GM21360 (cell line): Measurements from ENCODE around the gene PLD5.

ENCODE experiments used
- ATAC-seq: cut with Tn5 transposase; IDR thresholded peaks from one replicate; pipeline ENCODE4 v1.9.1; 2021; ENCODE audit warnings: mild to moderate bottlenecking, moderate library complexity; ENCODE audit not compliant: unreplicated experiment

PLD5 gene

DNA sequence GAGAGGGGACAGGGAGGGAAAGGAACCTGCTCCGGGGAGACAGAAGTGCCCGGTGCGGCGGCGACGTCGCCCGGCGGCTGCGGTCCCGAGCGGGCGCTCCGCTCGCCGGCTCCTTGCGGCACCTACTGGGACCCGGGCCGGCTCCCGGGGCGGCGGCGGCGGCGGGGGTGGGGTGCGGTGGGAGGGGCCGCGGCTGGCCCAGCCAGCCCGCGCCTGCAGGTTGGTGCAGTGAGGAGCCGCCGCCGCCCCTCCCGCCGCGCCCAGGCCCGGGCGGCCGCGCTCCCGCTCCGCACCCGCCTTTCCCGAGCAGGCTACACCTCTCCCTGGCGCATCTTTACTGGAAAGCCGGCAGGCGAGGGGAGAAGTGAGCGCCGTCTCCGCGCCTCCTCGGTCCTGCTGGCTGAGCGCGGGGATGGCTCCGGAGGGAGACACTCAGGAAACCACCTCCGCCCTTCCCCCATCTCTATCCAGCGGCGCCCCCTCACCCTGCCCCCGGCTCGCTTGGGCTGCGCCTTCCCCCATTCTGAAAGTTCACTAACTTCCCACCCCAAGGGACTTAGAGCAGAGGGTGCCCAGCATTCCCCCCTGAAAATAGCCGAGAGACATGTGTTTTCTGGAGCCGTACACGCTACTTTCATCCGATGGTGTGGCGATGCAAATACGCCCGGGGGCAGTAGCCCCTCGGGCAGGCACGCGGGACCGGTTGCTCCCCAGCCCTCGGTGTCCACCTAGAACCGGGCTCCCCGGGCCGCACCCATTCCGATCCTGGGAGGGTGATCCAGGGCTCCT is at the start of gene PLD5:
TSS of gene PLD5 (minus strand) at position 127 of the 789 bp plus-strand sequence.
- ATAC-seq = no peak

DNA sequence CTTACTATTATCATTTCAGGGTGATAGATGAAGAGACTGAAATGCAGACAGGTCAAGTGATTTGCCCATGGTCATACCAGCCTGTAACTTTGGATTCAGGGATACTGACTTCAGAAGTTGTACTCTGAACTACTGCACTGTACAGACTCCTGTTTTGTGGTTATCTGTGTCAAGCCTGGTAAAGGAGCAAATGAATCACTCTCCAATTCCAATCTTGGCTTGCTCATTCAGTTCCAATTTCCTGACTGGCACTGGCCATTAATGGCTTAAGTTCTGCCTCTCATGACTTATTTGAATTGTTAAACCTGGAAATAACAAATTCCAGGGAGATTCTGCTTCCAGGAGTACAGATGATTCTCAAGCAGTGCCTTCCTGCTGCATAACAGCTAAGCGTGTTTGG is 45.4 kb upstream of the PLD5 start:
- ATAC-seq = no peak

DNA sequence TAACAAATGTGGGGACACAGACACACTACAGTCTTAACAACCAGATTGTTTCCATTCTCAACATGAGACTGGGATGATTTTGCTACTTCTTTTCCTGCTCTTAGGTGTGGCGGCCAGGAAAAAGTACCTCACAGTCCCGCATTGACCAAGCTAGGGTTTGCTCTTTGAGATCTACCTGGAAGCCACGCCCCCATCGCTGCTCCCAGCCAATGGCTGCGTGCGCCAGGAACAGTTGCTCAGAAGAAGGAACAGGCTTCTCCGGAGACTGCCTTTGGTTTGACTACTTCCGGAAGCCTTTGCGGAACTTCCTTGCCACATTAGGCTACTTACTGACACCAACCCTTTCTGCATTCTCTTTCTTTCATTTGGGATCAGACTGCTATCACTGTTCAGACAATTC is 44.2 kb upstream of the PLD5 start:
- no peak for ATAC-seq

DNA sequence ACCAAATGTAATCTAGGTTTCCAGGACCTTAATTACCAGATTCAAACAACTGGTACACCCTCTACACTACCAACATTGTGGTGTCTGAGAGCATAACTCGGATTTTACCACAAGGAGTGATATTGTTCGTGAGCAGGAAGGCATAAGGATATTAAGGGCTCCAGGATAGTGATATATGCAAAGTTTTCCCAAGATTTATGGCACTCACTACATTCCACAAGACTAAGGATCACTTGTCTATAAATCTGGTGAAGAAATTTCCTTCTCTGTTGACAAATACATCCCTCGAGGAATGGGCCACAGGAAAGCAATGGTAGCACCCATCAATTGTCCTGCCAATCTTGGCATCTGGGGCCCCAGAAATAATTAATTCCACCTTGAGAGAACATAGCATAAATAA is 43.1 kb upstream of the PLD5 start:
- no peak for ATAC-seq

DNA sequence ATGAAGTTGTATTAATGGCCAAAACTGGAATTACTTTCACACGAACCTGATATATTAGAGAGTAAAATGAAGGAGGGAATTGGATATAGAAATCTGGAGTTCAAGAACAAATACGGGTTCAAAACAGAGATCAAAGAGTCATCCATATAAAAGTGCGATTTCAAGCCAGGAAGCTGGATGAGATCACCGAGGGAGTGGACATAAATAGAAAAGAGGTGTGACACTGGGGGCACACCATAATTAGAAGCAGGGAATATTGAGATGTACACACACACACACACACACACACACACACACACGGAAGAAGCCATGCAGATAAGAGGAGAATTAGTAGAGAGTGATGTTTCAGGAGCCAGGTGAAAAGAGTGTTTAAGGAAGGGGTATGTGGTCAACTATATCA is 32.3 kb upstream of the PLD5 start:
- no peak for ATAC-seq

DNA sequence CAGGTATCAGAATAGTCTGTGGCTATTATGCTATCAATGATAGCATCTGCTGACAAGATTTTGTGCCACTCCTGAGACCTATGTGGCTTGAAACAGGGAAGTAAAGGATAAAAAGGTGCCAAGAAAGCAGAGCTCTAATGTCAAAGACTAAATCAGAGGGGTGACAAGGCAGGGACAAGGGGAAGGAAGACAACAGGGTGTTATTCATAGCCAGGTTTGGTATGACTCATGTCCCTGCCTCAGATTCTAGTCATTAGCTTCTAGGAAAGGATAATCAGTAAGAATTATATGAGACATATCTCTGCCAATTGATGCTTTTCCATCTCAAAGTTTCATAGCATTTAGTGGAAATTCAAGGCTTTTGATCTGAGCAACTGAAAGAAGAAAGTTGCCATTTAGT is 31.8 kb upstream of the PLD5 start:
- ATAC-seq = no peak

DNA sequence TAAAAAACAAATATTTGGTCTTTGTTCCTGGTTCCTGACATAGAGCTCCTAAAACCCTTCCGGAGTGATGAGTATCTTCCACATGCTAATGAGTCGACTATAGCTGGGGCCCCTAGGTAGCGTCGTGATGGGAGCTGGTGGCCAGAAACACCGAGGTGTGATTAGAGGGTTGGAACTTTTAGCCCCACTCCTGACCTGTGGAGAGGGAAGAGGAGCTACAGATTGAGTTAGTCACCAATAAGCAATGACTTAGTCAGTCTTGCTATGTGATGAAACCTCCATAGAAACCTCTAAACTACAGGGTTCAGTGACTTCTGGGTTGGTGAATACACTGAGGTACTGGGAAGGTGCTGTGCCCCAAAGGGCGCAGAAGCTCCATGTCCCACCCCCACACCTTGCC is 30.1 kb upstream of the PLD5 start:
- ATAC-seq = no peak

DNA sequence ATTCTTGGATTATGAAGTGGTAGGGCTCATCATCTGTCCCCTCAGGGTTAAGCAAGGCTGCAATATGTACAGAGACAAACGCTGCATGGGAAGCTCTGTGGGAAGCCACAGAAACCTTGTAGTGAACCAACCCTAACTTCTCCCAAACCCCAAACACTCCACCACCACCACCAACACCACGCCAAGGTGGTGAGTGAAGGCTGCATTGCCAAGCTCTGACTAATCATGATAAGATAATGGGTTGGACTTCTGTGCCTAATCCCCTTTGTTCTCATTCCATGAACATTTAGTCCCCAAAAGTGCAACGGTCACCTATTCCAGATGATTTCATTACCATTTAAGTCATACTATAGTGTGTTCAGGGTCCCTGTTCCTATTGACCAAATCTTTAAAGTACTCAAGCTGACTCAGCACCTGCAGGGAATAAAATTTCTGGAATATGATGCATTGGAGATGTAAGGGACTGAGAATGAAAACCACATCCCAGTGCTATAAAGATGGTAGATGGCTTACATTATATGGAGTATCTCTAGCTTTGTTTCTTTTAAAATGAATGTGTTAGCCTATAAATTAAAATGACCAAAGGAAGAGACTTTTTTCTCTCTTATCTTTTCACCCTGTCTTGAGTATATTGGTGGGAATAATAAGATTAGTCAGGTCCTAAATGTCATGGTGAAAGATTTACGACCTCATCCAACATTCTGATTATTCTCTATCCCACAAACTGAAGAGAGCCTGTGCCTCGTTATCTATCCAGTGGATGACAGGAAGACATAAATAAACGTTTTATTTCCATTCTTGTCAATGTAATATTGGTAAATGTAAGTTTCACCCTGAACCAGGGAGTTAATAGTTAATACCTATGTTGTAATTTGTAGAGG is 22.6 kb upstream of the PLD5 start:
- no peak for ATAC-seq

DNA sequence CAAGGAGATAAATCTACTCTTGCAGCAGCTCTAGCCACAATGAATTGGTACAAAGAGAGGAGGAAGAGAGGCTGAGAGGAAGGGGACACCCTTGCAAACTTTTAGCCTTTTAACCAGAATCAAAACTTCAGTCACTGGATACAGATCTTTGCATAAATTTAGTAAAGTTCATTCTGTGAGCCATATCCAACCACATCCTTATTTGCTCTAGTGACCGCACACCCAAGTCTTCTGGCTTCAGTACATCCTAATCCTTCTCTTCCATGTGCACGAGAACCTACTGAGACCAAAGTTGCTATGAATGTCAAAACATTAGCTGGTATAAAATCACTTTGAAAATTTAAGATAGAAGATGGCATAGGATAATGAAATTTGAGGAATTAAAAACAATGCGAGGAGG is 21.9 kb upstream of the PLD5 start:
- no peak for ATAC-seq

DNA sequence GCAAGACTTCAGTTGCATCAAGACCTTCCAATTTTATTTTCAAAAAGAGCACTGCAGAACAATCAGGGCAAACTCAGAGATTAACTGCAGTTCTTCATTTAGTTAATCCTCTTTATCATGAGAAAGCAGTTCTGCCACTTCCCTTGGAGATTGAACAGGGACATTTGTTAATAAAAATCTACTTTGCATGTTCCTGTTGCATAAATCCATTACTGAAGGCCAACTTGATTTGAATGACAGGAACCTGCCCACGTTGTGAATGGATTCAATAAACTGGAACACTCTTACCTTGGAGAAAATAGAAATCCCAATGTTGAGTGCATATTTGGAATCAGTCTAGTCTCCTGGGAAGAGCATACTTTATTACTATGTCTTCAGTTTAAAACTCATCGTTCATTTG is 19.6 kb upstream of the PLD5 start:
- ATAC-seq = no peak

DNA sequence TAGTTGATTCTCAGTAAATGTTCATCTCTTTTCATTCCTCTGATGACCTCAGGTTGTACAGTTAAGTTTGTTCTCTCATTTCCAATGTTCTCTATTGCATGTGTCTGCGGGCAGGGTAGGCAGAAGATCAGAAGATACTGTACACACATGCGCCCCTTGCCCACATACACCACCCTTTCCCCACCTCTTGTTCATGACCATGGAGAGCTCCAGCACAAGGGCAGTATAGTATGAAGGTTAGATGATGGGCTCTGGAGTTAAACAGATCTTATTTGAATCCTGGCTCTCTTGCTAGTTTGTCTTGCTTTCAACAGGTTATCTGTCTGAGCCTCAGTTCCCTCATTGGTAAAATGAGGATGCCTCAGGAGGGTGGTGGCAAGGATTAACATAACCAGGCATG is 17.8 kb upstream of the PLD5 start:
- no peak for ATAC-seq

DNA sequence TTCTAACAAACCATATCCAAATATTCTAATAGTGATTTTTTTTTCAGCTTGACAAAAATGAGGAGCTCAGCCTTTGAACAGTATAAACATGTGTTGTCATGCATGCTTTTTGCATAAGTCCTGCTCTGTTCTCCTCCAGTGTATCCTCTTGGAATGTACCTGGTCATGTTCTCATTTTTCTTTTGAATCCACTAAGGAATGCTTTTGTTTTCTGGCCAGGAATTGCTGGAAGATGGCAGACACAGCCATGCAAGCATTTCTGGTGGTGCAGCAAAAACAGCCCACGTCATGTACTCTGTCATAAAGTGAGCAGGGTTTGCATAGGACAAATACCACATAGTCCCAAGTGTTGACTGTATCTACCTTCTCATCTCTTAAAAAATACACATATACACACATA is 11.5 kb upstream of the PLD5 start:
- no peak for ATAC-seq

DNA sequence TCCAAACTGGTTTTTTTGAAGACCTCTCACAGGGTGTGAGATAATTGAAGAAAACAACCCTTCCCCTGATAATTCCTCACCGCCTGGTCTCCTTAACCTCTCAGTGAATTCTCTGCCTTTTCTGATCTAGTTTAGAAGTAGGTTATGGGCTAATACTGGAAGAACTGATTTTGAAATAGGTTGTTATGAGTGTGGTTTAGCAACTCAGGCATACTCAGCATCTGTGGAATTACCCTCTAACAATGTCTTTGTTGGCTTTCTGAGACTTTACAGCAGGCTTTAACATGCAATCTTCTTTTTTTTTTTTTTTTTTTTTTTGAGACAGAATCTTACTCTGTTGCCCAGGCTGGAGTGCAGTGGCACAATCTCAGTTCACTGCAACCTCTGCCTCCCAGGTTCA is 10.3 kb upstream of the PLD5 start:
- no peak for ATAC-seq

DNA sequence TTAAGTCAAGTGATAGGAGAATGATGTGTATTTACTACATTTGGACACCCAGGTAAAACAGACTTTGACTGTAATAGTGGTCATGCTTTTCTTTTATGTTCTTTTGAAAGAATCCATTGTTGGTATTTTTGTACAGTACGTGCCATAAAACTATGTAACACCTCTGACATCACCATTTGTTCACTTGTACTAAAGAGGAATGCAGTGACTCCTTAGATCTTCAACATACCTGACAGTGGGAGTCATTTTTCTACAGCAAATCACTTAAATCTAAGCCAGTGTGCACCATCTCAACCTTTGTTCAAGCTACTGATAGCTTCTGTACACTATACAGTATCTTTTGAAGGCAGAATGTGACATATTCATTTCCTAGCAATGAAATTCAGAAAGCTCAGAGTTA is 6.3 kb upstream of the PLD5 start:
- ATAC-seq = no peak

DNA sequence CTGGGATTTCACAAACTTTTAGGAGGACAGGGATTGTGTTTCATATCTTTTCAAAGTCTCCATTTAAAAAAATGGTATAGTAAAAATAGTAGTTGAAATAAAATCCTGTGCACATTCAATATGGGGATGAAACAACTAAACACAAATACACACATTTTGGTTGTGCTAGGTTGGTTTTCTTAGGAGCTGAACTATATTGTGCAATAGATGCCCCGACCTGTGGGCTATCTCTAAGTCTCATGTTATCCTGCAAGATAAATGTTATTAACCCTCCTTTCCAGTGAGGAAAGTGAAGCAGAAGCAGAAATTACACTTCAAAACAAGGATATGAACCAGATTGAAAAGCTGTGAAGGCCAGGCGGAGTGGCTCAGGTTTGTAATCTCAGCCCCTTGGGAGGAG is 1.3 kb upstream of the PLD5 start:
- no peak for ATAC-seq

DNA sequence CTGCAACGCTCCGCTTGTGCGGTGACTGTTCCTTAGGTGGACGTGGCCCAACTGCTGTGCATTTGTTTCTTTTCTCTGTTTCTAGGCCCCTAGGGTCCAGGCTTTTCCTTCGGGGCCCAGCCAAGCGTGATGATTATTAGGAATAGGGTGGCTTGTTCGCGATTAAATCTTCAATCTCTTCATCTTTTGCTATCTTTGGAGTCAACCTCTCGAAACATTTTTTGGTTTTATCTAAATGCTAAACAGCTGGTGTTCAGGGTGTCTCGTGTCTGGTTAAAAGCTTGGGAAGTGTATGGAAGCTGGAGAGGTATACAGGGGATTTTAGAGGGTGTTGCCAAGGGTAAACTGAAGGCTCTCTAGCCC is 844 bp upstream of the PLD5 start:
- no peak for ATAC-seq

DNA sequence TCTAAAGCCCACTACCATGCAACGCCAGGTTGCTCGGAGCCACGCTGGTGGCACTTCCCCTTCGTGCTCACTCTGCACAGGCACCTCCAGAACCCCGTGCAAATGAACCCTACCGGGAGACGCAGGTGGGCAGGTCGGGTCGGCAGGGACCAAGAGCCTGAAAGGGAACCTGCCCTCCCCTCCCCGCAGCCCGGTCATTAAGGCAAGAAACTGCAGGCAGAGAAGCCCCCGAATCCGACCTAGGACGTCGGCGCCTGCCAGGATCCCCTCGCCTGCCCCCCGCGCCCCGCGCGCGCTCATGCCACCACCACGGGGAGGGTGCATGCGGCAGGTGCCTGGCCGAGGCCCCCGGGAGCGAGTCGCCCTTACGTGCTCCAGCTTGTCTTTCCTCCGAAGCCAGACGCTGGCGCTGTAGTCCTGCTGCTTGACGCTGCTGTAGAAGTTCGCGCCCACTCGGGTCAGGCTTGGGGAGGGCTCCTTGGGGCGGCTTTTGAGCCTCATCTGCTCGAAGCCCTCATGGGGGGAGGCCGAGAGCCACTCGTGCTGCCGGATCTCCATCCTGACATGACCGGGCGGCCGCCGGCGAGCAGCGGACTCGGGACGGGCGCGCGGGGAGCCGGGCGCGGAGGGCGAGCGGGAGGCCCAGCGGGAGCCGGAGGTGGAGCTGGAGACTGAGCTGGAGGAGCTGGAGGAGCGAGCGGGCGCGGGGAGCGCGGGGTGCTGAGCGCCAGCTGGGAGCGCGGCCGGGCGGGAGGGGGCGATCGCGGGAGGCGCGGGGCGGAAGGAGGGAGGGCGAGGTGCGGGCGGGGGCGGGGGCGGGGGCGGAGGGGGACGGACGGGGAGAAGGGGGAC is 552 bp downstream of the PLD5 start:
- no peak for ATAC-seq

DNA sequence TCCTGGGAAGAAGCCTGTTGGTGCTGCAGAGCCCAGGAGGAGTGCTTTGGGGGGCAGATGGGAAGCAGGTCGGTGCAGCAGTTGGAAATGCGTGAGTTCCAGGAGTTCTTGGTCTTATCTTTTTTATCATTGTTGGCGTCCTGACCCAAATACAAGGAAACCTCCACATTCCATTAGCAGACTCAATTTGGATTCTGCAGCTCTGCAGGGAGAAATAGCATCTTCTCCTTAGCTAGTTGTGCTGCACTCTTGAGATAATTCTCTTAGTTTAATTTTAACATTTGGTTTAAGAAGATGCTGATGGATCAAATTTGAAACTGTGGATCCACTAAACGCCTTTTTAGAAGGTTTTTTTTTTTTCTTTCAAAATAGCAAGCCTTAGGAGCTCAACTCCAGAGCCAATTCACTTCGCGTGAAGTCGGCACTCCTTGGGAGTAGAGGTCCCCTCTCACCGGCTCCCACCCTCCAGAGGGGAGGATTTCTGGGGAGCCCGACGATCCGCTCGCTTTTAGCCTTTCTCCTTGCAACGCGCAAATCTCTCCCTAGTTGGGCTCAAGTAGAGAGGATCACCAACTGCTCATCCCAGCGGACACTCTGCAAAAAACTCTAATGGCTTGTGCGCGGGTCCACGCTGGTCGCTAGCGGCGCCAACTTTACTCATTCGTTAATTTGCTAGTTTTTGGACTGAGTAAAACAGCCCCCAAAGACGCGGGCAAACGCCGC is 1.3 kb downstream of the PLD5 start:
- no peak for ATAC-seq

DNA sequence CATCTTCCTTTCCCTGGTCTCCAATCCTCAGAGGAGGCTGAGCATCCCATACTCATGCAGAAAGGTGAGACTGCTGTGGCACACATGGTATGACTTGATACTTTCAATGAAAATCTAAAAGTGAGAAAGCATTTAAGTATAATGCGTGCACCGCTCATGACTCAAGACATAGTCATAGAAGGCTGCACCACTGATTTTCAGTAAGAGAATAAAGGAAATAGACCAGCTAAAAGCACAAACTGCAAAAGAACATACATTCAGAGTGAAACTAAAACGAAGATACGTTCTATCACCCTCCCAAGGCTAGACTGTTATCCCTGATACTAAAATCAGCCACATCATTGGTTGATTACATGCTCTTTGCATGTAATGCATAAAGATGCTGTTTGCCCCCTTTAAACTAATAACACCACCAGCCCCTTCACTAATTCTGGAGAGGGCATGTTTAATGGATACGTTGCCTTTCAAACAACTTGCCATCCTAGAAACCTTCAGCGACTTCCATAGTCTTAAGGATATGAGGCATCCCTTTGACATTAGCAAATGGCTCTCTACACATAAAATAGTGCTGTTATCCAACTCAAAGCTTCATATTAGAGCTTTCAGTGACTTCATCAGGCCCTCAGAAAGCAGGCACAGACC is 2.1 kb downstream of the PLD5 start:
- no peak for ATAC-seq

DNA sequence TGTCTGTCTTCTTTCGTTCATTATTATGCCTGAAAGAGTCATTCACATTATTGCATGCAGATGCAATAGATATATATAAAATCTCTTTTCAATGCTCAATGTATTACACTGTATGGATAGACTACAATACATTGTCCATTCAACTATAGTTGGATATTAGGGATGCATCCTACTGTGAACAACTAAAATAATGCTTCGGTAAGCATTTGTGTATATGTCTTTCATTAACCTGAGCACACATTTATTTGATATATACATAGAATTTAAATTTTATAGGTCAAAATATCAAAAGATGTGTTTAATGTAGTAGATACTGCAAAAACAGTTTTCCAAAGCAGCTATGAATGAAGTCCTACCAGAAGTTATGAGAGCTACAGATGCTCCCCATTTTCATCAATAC is 8.9 kb downstream of the PLD5 start:
- ATAC-seq = no peak
